Spleen (tissue), 11 donors: Measurements from ENCODE around the gene SALL4. TPM values are rescaled to one million over a fixed set of nuclear protein-coding genes. Genes with fewer than 3 reads are reported as not detected.
"Not testable (repeated sequence)": the region's sequence is repeated elsewhere in the genome, so short reads cannot be mapped to it uniquely, and the experiment has no call there.

ENCODE experiments used
- DNase-seq: peaks from one replicate; pipeline ENCODE4 v3.0.0-alpha.2; 2020
- H3K27ac ChIP-seq, 8 donors: fragments of 200-600 bp; sonication (generic) in 7 of 8; 1 replicate in 4 of 8; 2 replicates in 4 of 8; pipeline versions ENCODE4 v1.5.0 to v1.8.0; 2016 to 2021; ENCODE audit warnings: inconsistent platforms in 4 of 8, mild to moderate bottlenecking in 4 of 8, moderate library complexity in 1 of 8
- H3K27me3 ChIP-seq, 7 donors: fragments of 200-600 bp; sonication (generic) in 6 of 7; replicated peaks in 1 of 7; 1 replicate in 4 of 7; 2 replicates in 3 of 7; pipeline versions ENCODE4 v1.5.0 to v1.8.0; 2016 to 2021; ENCODE audit warnings: inconsistent platforms in 3 of 7, mild to moderate bottlenecking in 1 of 7
- H3K36me3 ChIP-seq, 6 donors: fragments of 200-600 bp; sonication (generic) in 5 of 6; 1 replicate in 4 of 6; 2 replicates in 2 of 6; pipeline versions ENCODE4 v1.5.0 to v1.8.0; 2016 to 2021; ENCODE audit warnings: inconsistent platforms in 2 of 6
- H3K4me1 ChIP-seq, 6 donors: fragments of 200-600 bp; sonication (generic) in 5 of 6; 1 replicate in 3 of 6; 2 replicates in 3 of 6; pipeline versions ENCODE4 v1.5.0 to v1.8.0; 2016 to 2021; ENCODE audit warnings: inconsistent platforms in 3 of 6
- H3K4me3 ChIP-seq, 8 donors: fragments of 200-600 bp; sonication (generic) in 7 of 8; 1 replicate in 4 of 8; 2 replicates in 4 of 8; pipeline versions ENCODE4 v1.5.0 to v1.8.0; 2016 to 2021; ENCODE audit warnings: inconsistent platforms in 4 of 8, mild to moderate bottlenecking in 4 of 8, moderate library complexity in 2 of 8
- H3K9me3 ChIP-seq, 8 donors: fragments of 200-600 bp; sonication (generic) in 7 of 8; 1 replicate in 4 of 8; 2 replicates in 4 of 8; pipeline versions ENCODE4 v1.5.0 to v1.8.0; 2016 to 2021; ENCODE audit warnings: inconsistent platforms in 4 of 8
- CTCF ChIP-seq, 11 experiments: fragments of 200-600 bp in 7 of 11; fragments of 450-650 bp in 4 of 11; sonication (generic) in 4 of 11; IDR thresholded peaks in 8 of 11; conservative IDR thresholded peaks in 3 of 11; 1 replicate in 7 of 11; 2 replicates in 4 of 11; pipeline versions ENCODE4 v1.4.0 to v1.8.0; 2016 to 2021; ENCODE audit warnings: antibody characterized with exemption in 11 of 11, inconsistent platforms in 4 of 11, mild to moderate bottlenecking in 1 of 11
- POLR2A ChIP-seq, 3 donors: fragments of 450-650 bp; IDR thresholded peaks; one replicate each; pipeline ENCODE4 v1.5.1; 2017; ENCODE audit warnings: antibody characterized with exemption in 3 of 3, mild to moderate bottlenecking in 1 of 3
- POLR2AphosphoS5 ChIP-seq, 3 donors: sonication (generic); formaldehyde crosslinking; IDR thresholded peaks; one replicate each; pipeline ENCODE4 v1.5.1; 2017; ENCODE audit warnings: antibody characterized with exemption in 3 of 3
- WGBS, 5 donors: extraction: QIAGEN DNeasy Blood & Tissue Kit in 3 of 5; methylation state at CpG; one replicate each; pipeline versions ENCODE4 v1.1.5 to v1.1.7; 2013 to 2018; 5-methylcytosine and 5-hydroxymethylcytosine counted together
- intact Hi-C: fragments of 100-400 bp; cut with DNase I; formaldehyde crosslinking; loops from one replicate; pipeline ENCODE4 v1.15.0; 2023; ENCODE audit warnings: low total_unique reads
- polyA plus RNA-seq, 3 donors: library from polyadenylated mRNA; stranded (reverse); fragments of 200-250 nt; gene quantifications; one replicate each; pipeline ENCODE4 v1.2.1, GENCODE V29; 2013
- total RNA-seq, 7 donors: library from RNA; depleted of rRNA in 3 of 7; stranded (reverse); fragments of >200 nt in 3 of 7; fragmentation: NEBNext Ultra II Directional in 4 of 7; extraction: Animal tissue kit (Norgen Biotek cat#: 25700) in 4 of 7; gene quantifications; one replicate each; pipeline versions ENCODE4 v1.1.0 to v1.2.1, GENCODE V29; 2016 to 2021
- donor health status: healthy with polysubstance abuse.
- donor health status: DM: no; HTN: no; CAD: no; lungs with moderate emphysema.
- donor health status: DM: no; HTN: no; CAD: no.
- donor health status: Bipolar disorder and iron deficiency.
- donor health status: healthy.
- donor health status: DM: no; HTN: no; CAD: no.
- donor health status: DM: yes; HTN: yes; CAD: no.

SALL4 gene
- total and polyA plus RNA-seq, 10 donors, result 0.06 to 2.3 (median 0.42) TPM

- 0 to 10% (median 1%) methylated on average over 27 to 129 of the region's 131 CpGs for WGBS, 5 donors
- peak; percentile 79 for DNase-seq
- H3K4me3 ChIP-seq, result peak within 1 kb of the TSS; percentile 35 to 75 (median 57)
- H3K4me1 ChIP-seq, result peaks cover 0 to 38% (median 16%) of the 10 kb centered on the region in 6 donors
- TF ChIP-seq POLR2AphosphoS5 (IDR thresholded peaks at IDR 0.05) (no peak), POLR2A (IDR thresholded peaks at IDR 0.05) (no peak), CTCF (IDR thresholded peaks at IDR 0.05 in 8 of 11, conservative IDR thresholded peaks at IDR 0.05 in 3 of 11) (no peak)
- no peaks in the 10 kb centered on the region for H3K9me3 ChIP-seq
- H3K27ac ChIP-seq, result peak within 1 kb of the TSS in 5 of 8 donors; percentile 22 to 80 (median 66)
- H3K27me3 ChIP-seq, result peaks cover 0 to 72% (median 12%) of the 10 kb centered on the region in 7 donors
- H3K36me3 ChIP-seq, result no peaks in the 10 kb centered on the region
- intact Hi-C loops, result no loop called here
These were observed 34.2 kb downstream of the SALL4 start, which contains the start of gene ATP9A for GRCh38 chr20:51767867-51768758. Gene ATP9A, minus strand, starts transcription at chr20:51768390. Its CDS starts 21 bp downstream, at chr20:51768369.

DNA sequence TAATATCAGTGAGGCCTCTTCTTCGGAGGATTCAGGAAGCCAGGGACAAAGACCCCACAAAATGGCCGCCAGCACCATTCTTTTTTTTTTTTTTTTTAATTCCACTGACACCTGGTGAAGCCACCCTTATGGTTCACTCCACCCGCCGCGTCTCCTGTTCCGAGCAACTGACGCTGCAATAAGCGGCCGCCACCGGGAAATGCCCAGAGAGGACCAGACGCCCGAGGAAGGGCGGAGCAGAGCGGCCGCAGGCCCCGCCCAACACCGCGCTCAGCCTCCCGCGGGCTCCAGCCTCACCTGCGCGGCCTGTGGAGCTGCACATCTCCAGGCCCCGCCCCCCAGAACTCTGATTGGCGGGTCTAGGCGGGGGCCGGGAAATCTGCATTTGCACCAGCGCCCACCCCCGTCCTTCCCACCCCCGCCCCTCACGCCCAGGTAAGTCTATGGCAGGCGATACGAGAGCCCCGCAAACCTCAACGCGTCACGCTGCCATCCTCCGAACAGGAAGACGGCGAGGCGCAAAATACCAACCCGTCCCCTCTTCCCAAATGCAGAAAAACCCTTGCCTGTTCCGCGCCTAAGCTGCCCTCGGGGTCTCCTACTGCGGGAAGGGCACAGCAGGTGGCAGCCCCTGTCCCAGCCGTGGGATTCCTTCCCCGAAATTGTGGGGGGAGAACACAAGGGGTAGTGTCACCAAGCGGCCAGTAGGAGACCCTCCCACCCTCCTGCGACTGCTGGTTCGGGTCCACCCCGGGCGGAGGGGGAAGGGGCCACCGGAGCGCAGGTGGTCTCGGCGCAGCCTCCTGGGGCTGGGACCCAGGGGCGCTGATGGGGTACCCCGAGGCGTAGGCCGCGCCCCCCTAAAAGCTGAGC is 35.1 kb downstream of the SALL4 start:
- peak; percentile 92 for DNase-seq
- H3K4me1 ChIP-seq, result peaks cover 0 to 38% (median 16%) of the 10 kb centered on the region in 6 donors
- H3K27ac ChIP-seq, result peak overlapping the region in 5 of 8 donors; percentile 22 to 80 (median 66)
- peaks cover 0 to 64% (median 12%) of the 10 kb centered on the region in 7 donors for H3K27me3 ChIP-seq
- H3K4me3 ChIP-seq, result peak overlapping the region; percentile 35 to 75 (median 57)
- intact Hi-C loops, result no loop called here
- no peak for TF ChIP-seq POLR2A (IDR thresholded peaks at IDR 0.05)
- peak in 2 of 3 donors; percentile 40 to 56 for TF ChIP-seq POLR2AphosphoS5 (IDR thresholded peaks at IDR 0.05)
- TF ChIP-seq CTCF (IDR thresholded peaks at IDR 0.05 in 8 of 11, conservative IDR thresholded peaks at IDR 0.05 in 3 of 11), result peak in 2 of 11 experiments; percentile 10 to 17
- WGBS, 5 donors, result 0 to 2% (median 1%) methylated on average over 22 to 61 of the region's 61 CpGs
- no peaks in the 10 kb centered on the region for H3K9me3 ChIP-seq
- no peaks in the 10 kb centered on the region for H3K36me3 ChIP-seq

- H3K27ac ChIP-seq, result peak overlapping the region in 1 of 8 donors; percentile 75
- H3K4me3 ChIP-seq, intact Hi-C loops, H3K9me3 ChIP-seq, DNase-seq, H3K36me3 ChIP-seq: not testable (repeated sequence)
- H3K27me3 ChIP-seq, result peaks cover 0 to 47% (median 12%) of the 10 kb centered on the region in 7 donors
- 89 to 96% (median 92%) methylated on average over 10 of the region's 10 CpGs for WGBS, 5 donors
- peaks cover 0 to 38% (median 16%) of the 10 kb centered on the region in 6 donors for H3K4me1 ChIP-seq
These were observed 36.9 kb downstream of the SALL4 start for GRCh38 chr20:51765381-51765780.

DNA sequence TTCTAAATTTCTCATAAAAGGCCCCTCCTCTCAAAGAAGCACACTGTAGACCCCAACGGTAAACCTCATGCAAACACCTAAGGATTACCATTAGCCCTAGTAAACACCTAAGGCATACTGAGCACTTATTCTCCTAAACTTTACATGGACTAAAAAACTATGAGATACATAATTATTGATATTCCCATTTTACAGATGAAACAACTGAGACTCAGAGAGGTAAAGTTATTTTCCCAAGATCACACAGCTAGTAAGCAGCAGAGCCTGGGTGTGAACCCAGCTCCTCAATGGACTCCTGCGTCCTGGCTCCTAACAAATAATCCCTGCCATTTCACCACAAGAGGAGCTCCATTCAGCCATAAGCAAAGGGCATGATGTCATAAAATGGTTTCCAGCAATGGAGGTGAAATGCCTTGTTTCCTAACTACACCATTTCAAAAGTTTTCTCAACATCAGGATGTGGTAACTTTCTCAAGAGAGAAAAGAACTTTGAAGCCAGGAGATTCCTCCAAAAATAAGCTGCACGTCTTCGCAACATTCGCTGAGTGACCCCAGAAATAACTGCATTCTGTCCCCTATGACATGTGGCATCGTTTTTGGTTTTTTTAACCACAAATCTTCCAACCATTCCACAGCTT is 38.2 kb downstream of the SALL4 start:
- Histone ChIP-seq H3K27me3 (peaks cover 0 to 34% (median 12%) of the 10 kb centered on the region in 7 donors), H3K4me1 (peaks cover 0 to 30% (median 16%) of the 10 kb centered on the region in 6 donors), H3K9me3 (no peaks in the 10 kb centered on the region), H3K27ac (peak overlapping the region in 5 of 8 donors; percentile 15 to 75 (median 52)), H3K36me3 (peaks cover 0 to 4% (median 0%) of the 10 kb centered on the region in 6 donors), H3K4me3 (no peak overlapping the region)
- TF ChIP-seq POLR2AphosphoS5 (IDR thresholded peaks at IDR 0.05), result no peak
- no peak for TF ChIP-seq POLR2A (IDR thresholded peaks at IDR 0.05)
- no peak for TF ChIP-seq CTCF (IDR thresholded peaks at IDR 0.05 in 8 of 11, conservative IDR thresholded peaks at IDR 0.05 in 3 of 11)
- DNase-seq, result no peak
- intact Hi-C loops, result no loop called here
- 56 to 78% (median 71%) methylated on average over 6 of the region's 6 CpGs for WGBS, 5 donors
